Heart left ventricle (tissue), 13 donors: ENCODE results near the gene RBM44.
"Not testable (repeated sequence)": the region's sequence is repeated elsewhere in the genome, so short reads cannot be mapped to it uniquely, and the experiment has no call there.

Experiments
- CTCF ChIP-seq, 12 donors: fragments of 200-600 bp; sonication (generic) in 4 of 12; IDR thresholded peaks; one replicate each; pipeline versions ENCODE4 v1.5.0 to v1.8.0; 2018 to 2022; ENCODE audit warnings: antibody characterized with exemption in 12 of 12, mild to moderate bottlenecking in 5 of 12
- POLR2A ChIP-seq, 2 donors: fragments of 450-650 bp; IDR thresholded peaks; one replicate each; pipeline ENCODE4 v1.6.1; 2017; ENCODE audit warnings: antibody characterized with exemption in 2 of 2, mild to moderate bottlenecking in 2 of 2, moderate library complexity in 2 of 2
- donor health status: ischemic (EF 13 %, LVEDD 7.1; RV severe dilation, severe dysfunction).
- donor health status: DM: no; HTN: yes; CAD: no.
- donor health status: DM: no; HTN: no; CAD: no.
- donor health status: ischemic (EF 25% LVEDD 6.9; RV normal size, moderate dysfunction).
- donor health status: ischemic (EF 25% LVEDD 5.7; RV mildly dilated, moderate dysfunction).
- donor health status: ischemic (EF 35%, LVEDD 5.7; RV mildly dilated, moderate dysfunction).
- donor health status: nonischemic (EF 11% LVEDD 7.7; RV severe dilation, severe dysfunction).
- donor health status: DM: yes; HTN: yes; CAD: no.
- donor health status: PGD.
- donor health status: ischemic (EF 29% LVEDD 5.4; RV normal size, mild dysfunction).
- donor health status: nonischemic (EF 23%, LVEDD 6.1; RV moderate dilation, normal function).

- not testable (repeated sequence) for TF ChIP-seq POLR2A, CTCF (IDR thresholded peaks at IDR 0.05)
Observed at GRCh38 chr2:237848940-237849339, 50.4 kb downstream of the RBM44 start.
